Dermis blood vessel endothelial cell (primary cell): ENCODE data around the gene PCDHB11. TPM values are rescaled to one million over a fixed set of nuclear protein-coding genes. Genes with fewer than 3 reads are reported as not detected.
"Not testable (repeated sequence)": the region's sequence is repeated elsewhere in the genome, so short reads cannot be mapped to it uniquely, and the experiment has no call there.

Experiments
- DNase-seq: peaks from one replicate; pipeline ENCODE4 v3.0.0; 2010
- total RNA-seq: library from RNA; depleted of rRNA; stranded (reverse); fragments of >200 nt; gene quantifications from 2 replicates; pipeline ENCODE4 v1.2.3, GENCODE V29; 2014

The PCDHB11 gene
- total RNA-seq, 1 donor from 2014 or later: 0.17 TPM

DNA sequence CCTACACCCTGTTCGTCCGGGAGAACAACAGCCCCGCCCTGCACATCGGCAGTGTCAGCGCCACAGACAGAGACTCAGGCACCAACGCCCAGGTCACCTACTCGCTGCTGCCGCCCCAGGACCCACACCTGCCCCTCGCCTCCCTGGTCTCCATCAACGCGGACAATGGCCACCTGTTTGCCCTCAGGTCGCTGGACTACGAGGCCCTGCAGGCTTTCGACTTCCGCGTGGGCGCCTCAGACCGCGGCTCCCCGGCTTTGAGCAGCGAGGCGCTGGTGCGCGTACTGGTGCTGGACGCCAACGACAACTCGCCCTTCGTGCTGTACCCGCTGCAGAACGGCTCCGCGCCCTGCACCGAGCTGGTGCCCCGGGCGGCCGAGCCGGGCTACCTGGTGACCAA is 10.7 kb upstream of the PCDHB11 start:
- DNase-seq: not testable (repeated sequence)

DNA sequence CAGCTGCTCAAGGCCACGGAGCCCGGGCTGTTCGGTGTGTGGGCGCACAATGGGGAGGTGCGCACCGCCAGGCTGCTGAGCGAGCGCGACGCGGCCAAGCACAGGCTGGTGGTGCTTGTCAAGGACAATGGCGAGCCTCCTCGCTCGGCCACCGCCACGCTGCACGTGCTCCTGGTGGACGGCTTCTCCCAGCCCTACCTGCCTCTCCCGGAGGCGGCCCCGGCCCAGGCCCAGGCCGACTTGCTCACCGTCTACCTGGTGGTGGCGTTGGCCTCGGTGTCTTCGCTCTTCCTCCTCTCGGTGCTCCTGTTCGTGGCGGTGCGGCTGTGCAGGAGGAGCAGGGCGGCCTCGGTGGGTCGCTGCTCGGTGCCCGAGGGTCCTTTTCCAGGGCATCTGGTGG is 10.3 kb upstream of the PCDHB11 start:
- DNase-seq: not testable (repeated sequence)

DNA sequence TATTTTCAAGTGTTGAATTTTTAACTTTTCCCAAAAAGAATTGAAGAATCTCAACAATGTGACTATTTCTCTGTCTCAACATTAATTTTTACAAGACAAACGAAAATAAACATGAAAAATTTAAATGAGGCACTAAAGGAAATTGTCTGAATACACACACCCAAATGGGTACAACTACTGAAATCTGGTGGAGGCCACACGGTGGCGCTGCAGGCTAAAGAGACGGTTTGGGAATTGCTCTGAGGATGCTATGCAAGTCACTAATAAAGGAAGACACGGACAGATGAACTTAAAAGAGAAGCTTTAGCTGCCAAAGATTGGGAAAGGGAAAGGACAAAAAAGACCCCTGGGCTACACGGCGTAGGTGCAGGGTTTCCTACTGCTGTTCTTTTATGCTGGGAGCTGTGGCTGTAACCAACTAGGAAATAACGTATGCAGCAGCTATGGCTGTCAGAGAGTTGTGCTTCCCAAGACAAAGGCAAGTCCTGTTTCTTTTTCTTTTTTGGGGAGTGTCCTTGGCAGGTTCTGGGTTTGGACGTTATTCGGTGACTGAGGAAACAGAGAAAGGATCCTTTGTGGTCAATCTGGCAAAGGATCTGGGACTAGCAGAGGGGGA is 7.2 kb upstream of the PCDHB11 start, which contains the start of gene PCDHB10:
PCDHB10 (plus strand) TSS at position 244 of the 616 bp plus-strand sequence; CDS start at position 444, 200 bp downstream.
- peak; percentile 62 for DNase-seq

DNA sequence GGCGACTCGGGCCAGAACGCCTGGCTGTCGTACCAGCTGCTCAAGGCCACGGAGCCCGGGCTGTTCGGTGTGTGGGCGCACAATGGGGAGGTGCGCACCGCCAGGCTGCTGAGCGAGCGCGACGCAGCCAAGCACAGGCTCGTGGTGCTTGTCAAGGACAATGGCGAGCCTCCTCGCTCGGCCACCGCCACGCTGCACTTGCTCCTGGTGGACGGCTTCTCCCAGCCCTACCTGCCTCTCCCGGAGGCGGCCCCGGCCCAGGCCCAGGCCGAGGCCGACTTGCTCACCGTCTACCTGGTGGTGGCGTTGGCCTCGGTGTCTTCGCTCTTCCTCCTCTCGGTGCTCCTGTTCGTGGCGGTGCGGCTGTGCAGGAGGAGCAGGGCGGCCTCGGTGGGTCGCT is 5.1 kb upstream of the PCDHB11 start:
- DNase-seq: not testable (repeated sequence)

DNA sequence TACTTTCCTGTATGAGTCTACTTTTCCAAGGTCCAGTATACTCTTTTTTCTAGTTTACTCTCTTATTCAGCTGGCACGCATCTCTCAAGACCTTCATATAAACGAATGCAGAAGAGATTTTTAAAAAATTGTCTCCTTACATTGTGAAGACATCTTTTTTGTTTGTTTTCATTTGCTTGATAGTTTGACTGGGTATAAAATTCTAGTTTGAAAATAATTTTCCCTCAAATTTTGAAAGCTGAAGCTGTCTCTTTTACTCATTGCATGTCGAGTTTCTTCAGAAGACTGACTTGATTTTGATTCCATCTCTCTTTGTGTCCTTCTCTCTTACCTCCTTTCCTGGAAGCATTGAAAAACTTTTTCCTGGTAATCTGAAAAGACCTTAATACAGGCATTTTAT is 3.1 kb upstream of the PCDHB11 start:
- no peak for DNase-seq

DNA sequence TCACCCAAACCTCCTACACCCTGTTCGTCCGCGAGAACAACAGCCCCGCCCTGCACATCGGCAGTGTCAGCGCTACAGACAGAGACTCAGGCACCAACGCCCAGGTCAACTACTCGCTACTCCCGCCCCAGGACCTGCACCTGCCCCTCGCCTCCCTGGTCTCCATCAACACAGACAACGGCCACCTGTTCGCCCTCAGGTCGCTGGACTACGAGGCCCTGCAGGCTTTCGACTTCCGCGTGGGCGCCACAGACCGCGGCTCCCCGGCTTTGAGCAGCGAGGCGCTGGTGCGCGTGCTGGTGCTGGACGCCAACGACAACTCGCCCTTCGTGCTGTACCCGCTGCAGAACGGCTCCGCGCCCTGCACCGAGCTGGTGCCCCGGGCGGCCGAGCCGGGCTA is 1.7 kb downstream of the PCDHB11 start:
- not testable (repeated sequence) for DNase-seq

DNA sequence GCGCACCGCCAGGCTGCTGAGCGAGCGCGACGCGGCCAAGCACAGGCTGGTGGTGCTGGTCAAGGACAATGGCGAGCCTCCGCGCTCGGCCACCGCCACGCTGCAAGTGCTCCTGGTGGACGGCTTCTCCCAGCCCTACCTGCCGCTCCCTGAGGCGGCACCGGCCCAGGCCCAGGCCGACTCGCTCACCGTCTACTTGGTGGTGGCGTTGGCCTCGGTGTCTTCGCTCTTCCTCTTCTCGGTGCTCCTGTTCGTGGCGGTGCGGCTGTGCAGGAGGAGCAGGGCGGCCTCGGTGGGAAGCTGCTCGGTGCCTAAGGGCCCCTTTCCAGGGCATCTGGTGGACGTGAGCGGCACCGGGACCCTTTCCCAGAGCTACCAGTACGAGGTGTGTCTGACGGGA is 2.2 kb downstream of the PCDHB11 start:
- DNase-seq: not testable (repeated sequence)

DNA sequence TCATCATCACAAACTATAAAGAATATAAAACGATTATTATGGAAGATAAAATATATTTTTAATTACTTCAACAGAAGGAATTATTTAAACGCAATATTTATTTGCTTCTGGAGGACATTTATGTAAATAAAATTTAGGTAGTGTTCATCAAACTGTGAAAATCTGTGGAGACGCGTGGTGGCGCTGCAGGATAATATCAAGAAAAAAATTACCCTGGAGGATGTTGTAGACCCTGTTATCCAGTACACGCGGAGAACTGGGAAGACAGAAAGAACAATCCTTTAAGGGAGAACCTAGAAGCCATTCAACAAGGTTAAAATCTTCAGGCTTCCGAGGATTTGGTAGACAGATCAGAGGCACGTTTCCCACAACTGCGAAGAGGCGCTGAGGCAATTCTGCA is 9.1 kb downstream of the PCDHB11 start, which contains the start of gene PCDHB12:
PCDHB12 (plus strand) TSS at position 242 of the 400 bp plus-strand sequence. CDS start 189 bp downstream, outside the sequence.
- DNase-seq: peak; percentile 42

DNA sequence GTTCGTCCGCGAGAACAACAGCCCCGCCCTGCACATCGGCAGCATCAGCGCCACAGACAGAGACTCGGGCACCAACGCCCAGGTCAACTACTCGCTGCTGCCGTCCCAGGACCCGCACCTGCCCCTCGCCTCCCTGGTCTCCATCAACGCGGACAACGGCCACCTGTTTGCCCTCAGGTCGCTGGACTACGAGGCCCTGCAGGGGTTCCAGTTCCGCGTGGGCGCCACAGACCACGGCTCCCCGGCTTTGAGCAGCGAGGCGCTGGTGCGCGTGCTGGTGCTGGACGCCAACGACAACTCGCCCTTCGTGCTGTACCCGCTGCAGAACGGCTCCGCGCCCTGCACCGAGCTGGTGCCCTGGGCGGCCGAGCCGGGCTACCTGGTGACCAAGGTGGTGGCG is 10.9 kb downstream of the PCDHB11 start:
- not testable (repeated sequence) for DNase-seq

DNA sequence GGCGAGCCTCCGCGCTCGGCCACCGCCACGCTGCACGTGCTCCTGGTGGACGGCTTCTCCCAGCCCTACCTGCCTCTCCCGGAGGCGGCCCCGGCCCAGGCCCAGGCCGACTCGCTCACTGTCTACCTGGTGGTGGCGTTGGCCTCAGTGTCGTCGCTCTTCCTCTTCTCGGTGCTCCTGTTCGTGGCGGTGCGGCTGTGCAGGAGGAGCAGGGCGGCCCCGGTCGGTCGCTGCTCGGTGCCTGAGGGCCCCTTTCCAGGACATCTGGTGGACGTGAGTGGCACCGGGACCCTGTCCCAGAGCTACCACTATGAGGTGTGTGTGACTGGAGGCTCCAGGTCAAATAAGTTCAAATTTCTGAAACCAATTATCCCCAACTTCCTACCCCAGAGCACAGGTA is 11.4 kb downstream of the PCDHB11 start:
- not testable (repeated sequence) for DNase-seq

DNA sequence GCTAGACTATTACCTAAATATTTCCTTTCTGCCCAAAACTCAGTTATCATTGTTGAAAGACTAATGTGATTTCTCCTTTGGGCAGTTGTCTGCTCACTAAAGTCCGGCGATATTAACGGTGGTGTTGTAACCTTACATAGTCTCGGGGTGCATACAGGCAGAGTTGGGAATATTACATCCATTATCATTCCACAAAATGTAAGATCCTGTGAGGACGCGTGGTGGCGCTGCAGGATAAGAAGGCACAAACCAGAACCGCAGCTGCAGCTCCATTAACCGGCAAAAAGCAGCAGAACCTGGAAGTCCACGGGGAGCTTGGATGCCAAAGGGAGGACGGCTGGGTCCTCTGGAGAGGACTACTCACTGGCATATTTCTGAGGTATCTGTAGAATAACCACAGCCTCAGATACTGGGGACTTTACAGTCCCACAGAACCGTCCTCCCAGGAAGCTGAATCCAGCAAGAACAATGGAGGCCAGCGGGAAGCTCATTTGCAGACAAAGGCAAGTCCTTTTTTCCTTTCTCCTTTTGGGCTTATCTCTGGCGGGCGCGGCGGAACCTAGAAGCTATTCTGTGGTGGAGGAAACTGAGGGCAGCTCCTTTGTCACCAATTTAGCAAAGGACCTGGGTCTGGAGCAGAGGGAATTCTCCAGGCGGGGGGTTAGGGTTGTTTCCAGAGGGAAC is 14.4 kb downstream of the PCDHB11 start, which contains the start of gene PCDHB13:
PCDHB13 (plus strand) TSS at position 264 of the 684 bp plus-strand sequence; CDS start at position 469, 205 bp downstream.
- DNase-seq: peak; percentile 75

DNA sequence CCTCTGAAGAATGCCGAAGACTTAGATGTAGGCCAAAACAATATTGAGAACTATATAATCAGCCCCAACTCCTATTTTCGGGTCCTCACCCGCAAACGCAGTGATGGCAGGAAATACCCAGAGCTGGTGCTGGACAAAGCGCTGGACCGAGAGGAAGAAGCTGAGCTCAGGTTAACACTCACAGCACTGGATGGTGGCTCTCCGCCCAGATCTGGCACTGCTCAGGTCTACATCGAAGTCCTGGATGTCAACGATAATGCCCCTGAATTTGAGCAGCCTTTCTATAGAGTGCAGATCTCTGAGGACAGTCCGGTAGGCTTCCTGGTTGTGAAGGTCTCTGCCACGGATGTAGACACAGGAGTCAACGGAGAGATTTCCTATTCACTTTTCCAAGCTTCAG is 15.2 kb downstream of the PCDHB11 start:
- DNase-seq: not testable (repeated sequence)

DNA sequence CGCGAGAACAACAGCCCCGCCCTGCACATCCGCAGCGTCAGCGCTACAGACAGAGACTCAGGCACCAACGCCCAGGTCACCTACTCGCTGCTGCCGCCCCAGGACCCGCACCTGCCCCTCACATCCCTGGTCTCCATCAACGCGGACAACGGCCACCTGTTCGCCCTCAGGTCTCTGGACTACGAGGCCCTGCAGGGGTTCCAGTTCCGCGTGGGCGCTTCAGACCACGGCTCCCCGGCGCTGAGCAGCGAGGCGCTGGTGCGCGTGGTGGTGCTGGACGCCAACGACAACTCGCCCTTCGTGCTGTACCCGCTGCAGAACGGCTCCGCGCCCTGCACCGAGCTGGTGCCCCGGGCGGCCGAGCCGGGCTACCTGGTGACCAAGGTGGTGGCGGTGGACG is 16.1 kb downstream of the PCDHB11 start:
- DNase-seq: not testable (repeated sequence)

DNA sequence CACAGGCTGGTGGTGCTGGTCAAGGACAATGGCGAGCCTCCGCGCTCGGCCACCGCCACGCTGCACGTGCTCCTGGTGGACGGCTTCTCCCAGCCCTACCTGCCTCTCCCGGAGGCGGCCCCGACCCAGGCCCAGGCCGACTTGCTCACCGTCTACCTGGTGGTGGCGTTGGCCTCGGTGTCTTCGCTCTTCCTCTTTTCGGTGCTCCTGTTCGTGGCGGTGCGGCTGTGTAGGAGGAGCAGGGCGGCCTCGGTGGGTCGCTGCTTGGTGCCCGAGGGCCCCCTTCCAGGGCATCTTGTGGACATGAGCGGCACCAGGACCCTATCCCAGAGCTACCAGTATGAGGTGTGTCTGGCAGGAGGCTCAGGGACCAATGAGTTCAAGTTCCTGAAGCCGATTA is 16.6 kb downstream of the PCDHB11 start:
- not testable (repeated sequence) for DNase-seq

DNA sequence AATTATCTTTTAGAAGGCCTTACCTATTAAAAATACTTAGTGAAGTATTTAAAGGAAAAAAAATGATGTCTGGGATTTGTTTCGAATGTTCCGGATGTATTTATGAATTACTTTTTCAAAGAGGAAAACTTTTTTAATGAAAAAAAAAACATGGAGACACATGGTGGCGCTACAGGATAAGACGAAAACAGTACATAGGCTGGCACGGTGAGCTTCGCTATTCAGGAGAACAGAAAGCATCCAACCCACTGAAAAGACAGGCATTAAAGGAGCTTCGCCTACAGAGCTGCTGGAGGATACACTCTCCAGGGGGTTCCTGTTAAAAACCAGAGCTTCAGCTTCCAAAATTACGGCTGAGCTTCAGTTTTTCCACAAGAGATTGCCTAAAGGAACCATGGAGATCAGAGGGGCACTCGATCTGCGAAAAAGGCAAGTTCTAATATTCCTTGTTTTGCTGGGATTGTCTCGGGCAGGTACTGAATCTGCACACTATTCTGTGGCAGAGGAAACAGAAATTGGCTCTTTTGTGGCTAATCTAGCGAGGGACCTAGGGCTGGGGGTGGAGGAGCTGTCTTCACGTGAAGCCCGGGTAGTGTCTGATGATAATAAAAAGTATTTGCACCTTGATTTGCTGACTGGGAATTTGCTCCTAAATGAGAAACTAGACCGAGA is 23.8 kb downstream of the PCDHB11 start, which contains the start of gene PCDHB14:
PCDHB14 (plus strand) TSS at position 232 of the 672 bp plus-strand sequence; CDS start at position 395, 163 bp downstream.
- peak; percentile 60 for DNase-seq

DNA sequence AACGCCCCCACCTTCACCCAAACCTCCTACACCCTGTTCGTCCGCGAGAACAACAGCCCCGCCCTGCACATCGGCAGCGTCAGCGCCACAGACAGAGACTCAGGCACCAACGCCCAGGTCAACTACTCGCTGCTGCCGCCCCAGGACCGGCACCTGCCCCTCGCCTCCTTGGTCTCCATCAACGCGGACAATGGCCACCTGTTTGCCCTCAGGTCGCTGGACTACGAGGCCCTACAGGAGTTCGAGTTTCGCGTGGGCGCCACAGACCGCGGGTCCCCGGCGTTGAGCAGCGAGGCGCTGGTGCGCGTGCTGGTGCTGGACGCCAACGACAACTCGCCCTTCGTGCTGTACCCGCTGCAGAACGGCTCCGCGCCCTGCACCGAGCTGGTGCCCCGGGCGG is 25.4 kb downstream of the PCDHB11 start:
- not testable (repeated sequence) for DNase-seq

DNA sequence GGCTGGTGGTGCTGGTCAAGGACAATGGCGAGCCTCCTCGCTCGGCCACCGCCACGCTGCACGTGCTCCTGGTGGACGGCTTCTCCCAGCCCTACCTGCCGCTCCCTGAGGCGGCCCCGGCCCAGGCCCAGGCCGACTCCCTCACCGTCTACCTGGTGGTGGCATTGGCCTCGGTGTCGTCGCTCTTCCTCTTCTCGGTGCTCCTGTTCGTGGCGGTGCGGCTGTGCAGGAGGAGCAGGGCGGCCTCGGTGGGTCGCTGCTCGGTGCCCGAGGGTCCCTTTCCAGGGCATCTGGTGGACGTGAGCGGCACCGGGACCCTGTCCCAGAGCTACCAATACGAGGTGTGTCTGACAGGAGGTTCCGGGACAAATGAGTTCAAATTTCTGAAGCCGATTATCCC is 26.0 kb downstream of the PCDHB11 start:
- DNase-seq: not testable (repeated sequence)

DNA sequence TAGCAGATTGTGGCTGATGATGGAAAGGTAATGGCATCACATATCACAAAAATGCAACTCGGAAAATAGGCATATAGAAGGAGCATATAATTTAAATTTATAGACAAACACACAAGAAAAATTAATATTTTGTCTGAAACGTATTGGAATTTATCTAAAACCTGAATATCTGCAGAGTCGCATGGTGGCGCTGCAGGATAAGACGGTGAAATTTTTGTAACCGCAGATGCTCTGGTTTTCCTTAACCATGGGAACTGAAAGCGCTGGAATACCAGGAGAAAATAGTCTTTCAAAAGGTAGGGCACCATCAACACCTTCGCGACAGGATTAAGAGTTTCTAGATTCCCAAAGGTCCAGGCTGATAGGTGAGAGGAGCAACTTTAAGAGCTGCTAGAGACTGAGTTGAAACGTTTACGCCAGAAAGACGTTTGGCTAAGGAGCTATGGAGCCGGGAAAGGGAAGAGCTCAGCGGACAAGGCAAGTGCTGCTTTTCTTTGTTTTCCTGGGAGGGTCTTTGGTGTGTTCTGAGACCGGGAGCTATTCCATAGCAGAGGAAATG is 34.8 kb downstream of the PCDHB11 start:
- DNase-seq: peak; percentile 39

DNA sequence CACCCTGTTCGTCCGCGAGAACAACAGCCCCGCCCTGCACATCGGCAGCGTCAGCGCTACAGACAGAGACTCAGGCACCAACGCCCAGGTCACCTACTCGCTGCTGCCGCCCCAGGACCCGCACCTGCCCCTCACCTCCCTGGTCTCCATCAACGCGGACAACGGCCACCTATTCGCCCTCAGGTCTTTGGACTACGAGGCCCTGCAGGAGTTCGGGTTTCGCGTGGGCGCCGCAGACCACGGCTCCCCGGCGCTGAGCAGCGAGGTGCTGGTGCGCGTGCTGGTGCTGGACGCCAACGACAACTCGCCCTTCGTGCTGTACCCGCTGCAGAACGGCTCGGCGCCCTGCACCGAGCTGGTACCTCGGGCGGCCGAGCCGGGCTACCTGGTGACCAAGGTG is 36.5 kb downstream of the PCDHB11 start:
- DNase-seq: not testable (repeated sequence)

DNA sequence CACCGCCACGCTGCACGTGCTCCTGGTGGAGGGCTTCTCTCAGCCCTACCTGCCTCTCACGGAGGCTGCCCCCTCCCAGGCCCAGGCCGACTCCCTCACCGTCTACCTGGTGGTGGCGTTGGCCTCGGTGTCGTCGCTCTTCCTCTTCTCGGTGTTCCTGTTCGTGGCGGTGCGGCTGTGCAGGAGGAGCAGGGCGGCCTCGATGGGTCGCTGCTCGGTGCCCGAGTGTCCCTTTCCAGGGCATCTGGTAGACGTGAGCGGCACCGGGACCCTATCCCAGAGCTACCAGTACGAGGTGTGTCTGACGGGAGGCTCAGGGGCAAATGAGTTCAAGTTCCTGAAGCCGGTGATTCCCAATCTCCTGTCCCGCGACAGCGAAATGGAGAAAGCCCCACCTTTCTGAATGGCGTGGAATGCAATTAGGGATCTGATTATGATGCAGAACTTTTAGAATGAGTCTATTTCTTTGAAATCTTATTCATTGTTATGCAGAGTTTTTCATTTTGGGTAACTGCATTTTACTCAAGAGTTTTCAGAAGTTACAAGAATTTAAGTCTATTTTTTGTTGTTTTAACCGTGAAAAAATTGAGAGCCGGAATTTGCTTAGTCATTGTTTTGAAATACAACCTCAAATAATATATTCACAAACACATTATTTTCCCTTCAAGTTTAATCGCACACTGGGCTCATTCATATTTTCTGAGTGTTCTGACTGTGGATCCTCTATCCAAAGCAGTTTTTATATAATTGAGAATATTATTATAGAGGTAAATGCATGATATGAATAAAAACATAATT is 37.3 kb downstream of the PCDHB11 start:
- DNase-seq: no peak

DNA sequence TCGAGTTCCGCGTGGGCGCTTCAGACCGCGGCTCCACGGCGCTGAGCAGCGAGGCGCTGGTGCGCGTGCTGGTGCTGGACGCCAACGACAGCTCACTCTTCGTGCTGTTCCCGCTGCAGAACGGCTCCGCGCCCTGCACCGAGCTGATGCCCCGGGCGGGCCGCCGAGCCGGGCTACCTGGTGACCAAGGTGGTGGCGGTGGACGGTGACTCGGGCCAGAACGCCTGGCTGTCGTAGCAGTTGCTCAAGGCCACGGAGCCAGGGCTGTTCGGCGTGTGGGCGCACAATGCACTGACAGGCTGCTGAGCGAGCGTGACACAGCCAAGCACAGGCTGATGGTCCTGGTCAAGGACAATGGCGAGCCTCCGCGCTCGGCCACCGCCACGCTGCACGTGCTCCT is 42.1 kb downstream of the PCDHB11 start:
- no peak for DNase-seq

DNA sequence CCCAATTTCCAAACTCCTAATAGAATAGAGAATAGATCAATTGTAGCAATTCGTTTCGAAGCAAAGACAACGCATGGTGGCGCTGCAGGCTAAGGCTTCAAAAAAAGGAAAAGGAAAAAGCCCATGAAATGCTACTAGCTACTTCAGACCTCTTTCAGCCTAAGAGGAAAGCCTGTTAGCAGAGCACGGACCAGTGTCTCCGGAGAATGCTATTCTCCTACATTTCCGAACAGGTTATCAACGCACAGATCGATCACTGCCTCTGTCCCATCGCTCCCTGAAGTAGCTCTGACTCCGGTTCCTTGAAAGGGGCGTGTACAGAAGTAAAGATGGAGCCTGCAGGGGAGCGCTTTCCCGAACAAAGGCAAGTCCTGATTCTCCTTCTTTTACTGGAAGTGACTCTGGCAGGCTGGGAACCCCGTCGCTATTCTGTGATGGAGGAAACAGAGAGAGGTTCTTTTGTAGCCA is 45.9 kb downstream of the PCDHB11 start, which contains the start of gene PCDHB15:
PCDHB15 (plus strand) TSS at position 146 of the 468 bp plus-strand sequence; CDS start at position 330, 184 bp downstream.
- peak; percentile 29 for DNase-seq
